Liver (tissue), 9 donors: ENCODE results near the gene KANSL2. TPM values are rescaled to one million over a fixed set of nuclear protein-coding genes. Genes with fewer than 3 reads are reported as not detected.
"Not testable (repeated sequence)": the region's sequence is repeated elsewhere in the genome, so short reads cannot be mapped to it uniquely, and the experiment has no call there.

ENCODE experiments used
- DNase-seq: peaks from one replicate; pipeline ENCODE4 v3.0.0-alpha.2; 2017; ENCODE audit warnings: low spot score
- H3K27ac ChIP-seq, 2 donors: one replicate each; pipeline ENCODE4 v1.7.0; 2013; ENCODE audit warnings: inconsistent platforms in 2 of 2, low read length in 2 of 2, control low read depth in 1 of 2, low read depth in 1 of 2, mild to moderate bottlenecking in 1 of 2
- H3K27me3 ChIP-seq, 4 donors: one replicate each; pipeline versions ENCODE4 v1.6.1 to v1.7.0; 2013; ENCODE audit warnings: low read length in 3 of 4, inconsistent platforms in 1 of 4, mild to moderate bottlenecking in 1 of 4, moderate library complexity in 1 of 4; ENCODE audit not compliant: control insufficient read depth in 4 of 4, insufficient read depth in 4 of 4
- H3K36me3 ChIP-seq, 4 donors: one replicate each; pipeline versions ENCODE4 v1.6.1 to v1.7.0; 2013; ENCODE audit warnings: low read length in 3 of 4, mild to moderate bottlenecking in 3 of 4, low read depth in 1 of 4, moderate library complexity in 1 of 4; ENCODE audit not compliant: control insufficient read depth in 4 of 4, insufficient read depth in 3 of 4
- H3K4me1 ChIP-seq, 4 donors: one replicate each; pipeline versions ENCODE4 v1.6.1 to v1.7.0; 2013; ENCODE audit warnings: low read length in 3 of 4, mild to moderate bottlenecking in 3 of 4, moderate library complexity in 1 of 4; ENCODE audit not compliant: control insufficient read depth in 4 of 4, insufficient read depth in 4 of 4
- H3K4me3 ChIP-seq, 3 donors: one replicate each; pipeline versions ENCODE4 v1.6.1 to v1.7.0; 2013; ENCODE audit warnings: low read length in 3 of 3, control low read depth in 1 of 3, low read depth in 1 of 3, mild to moderate bottlenecking in 1 of 3
- H3K9ac ChIP-seq, 2 donors: one replicate each; pipeline ENCODE4 v1.7.0; 2013; ENCODE audit warnings: low read length in 2 of 2, mild to moderate bottlenecking in 2 of 2, moderate library complexity in 2 of 2, control low read depth in 1 of 2, low read depth in 1 of 2
- H3K9me3 ChIP-seq, 4 donors: one replicate each; pipeline versions ENCODE4 v1.6.1 to v1.7.0; 2013; ENCODE audit warnings: low read length in 3 of 4; ENCODE audit not compliant: control insufficient read depth in 4 of 4
- CTCF ChIP-seq: fragments of 150-350 bp; IDR thresholded peaks from 2 replicates; pipeline ENCODE4 v1.5.1; 2017; ENCODE audit warnings: improper control_type of control experiment, low read depth, low read length; ENCODE audit not compliant: missing input control
- EGR1 ChIP-seq, 2 donors: IDR thresholded peaks; 2 replicates each; pipeline ENCODE4 v1.6.1; 2016 to 2018; ENCODE audit warnings: antibody characterized with exemption in 2 of 2, low read depth in 2 of 2
- FOXA2 ChIP-seq: IDR thresholded peaks from 2 replicates; pipeline ENCODE4 v1.6.1; 2016; ENCODE audit warnings: antibody characterized with exemption
- GABPA ChIP-seq, 2 donors: IDR thresholded peaks in 1 of 2; conservative IDR thresholded peaks in 1 of 2; 2 replicates each; pipeline ENCODE4 v1.6.1; 2016; ENCODE audit warnings: antibody characterized with exemption in 2 of 2, mild to moderate bottlenecking in 1 of 2, moderate library complexity in 1 of 2
- HNF4A ChIP-seq, 2 donors: conservative IDR thresholded peaks; 2 replicates each; pipeline ENCODE4 v1.6.1; 2016; ENCODE audit warnings: antibody characterized with exemption in 2 of 2, mild to moderate bottlenecking in 2 of 2
- HNF4G ChIP-seq: IDR thresholded peaks from 2 replicates; pipeline ENCODE4 v1.6.1; 2016; ENCODE audit warnings: antibody characterized with exemption
- JUND ChIP-seq, 2 donors: IDR thresholded peaks; 2 replicates each; pipeline ENCODE4 v1.6.1; 2016; ENCODE audit warnings: antibody characterized with exemption in 2 of 2
- NR2F2 ChIP-seq: IDR thresholded peaks from 2 replicates; pipeline ENCODE4 v1.6.1; 2016; ENCODE audit warnings: antibody characterized with exemption
- RAD21 ChIP-seq, 2 donors: IDR thresholded peaks; 2 replicates each; pipeline ENCODE4 v1.6.1; 2016; ENCODE audit warnings: antibody characterized with exemption in 2 of 2, mild to moderate bottlenecking in 2 of 2
- RXRA ChIP-seq, 2 donors: IDR thresholded peaks; 2 replicates each; pipeline ENCODE4 v1.6.1; 2017 to 2018; ENCODE audit warnings: antibody characterized with exemption in 2 of 2, mild to moderate bottlenecking in 1 of 2
- SP1 ChIP-seq: IDR thresholded peaks from 2 replicates; pipeline ENCODE4 v1.6.1; 2018; ENCODE audit warnings: antibody characterized with exemption, mild to moderate bottlenecking
- YY1 ChIP-seq: IDR thresholded peaks from 2 replicates; pipeline ENCODE4 v1.6.1; 2016; ENCODE audit warnings: antibody characterized with exemption, mild to moderate bottlenecking
- ZBTB33 ChIP-seq: IDR thresholded peaks from 2 replicates; pipeline ENCODE4 v1.6.1; 2016; ENCODE audit warnings: antibody characterized with exemption
- WGBS: extraction: QIAGEN DNeasy Blood & Tissue Kit; methylation state at CpG from one replicate; pipeline ENCODE4 v1.1.7; 2013; 5-methylcytosine and 5-hydroxymethylcytosine counted together
- polyA plus RNA-seq, 2 donors: library from polyadenylated mRNA; stranded (reverse) in 1 of 2; unstranded in 1 of 2; fragments of 200-250 nt in 1 of 2; fragments of >200 nt in 1 of 2; fragmentation: Nextera tagmentation in 1 of 2; extraction: Ambion mirVana in 1 of 2; gene quantifications; one replicate each; pipeline versions ENCODE4 v1.2.1 to v1.2.3, GENCODE V29; 2013 to 2015
- total RNA-seq, 2 donors: library from RNA; depleted of rRNA; stranded (reverse); fragments of >200 nt; gene quantifications; one replicate each; pipeline ENCODE4 v1.2.3, GENCODE V29; 2014
- TF ChIP-seq, protein P1 (sequence below): IDR thresholded peaks from 2 replicates; pipeline ENCODE4 v1.6.1; 2016; ENCODE audit warnings: antibody characterized with exemption
- TF ChIP-seq, protein P2 (sequence below): IDR thresholded peaks from 2 replicates; pipeline ENCODE4 v1.6.1; 2016; ENCODE audit warnings: antibody characterized with exemption
- donor health status: healthy.
- donor health status: healthy.
- donor health status: healthy.
- donor health status: healthy.
- donor health status: healthy.

KANSL2 gene
- total and polyA plus RNA-seq, 4 donors, result 7.0 to 23.0 (median 14.8) TPM

- Histone ChIP-seq H3K4me1 (no peaks in the 10 kb centered on the region), H3K9ac (no peak overlapping the region), H3K27me3 (no peaks in the 10 kb centered on the region), H3K4me3 (no peak overlapping the region), H3K36me3 (no peaks in the 10 kb centered on the region), H3K27ac (no peak overlapping the region), H3K9me3 (no peaks in the 10 kb centered on the region)
- DNase-seq, result no peak
- TF ChIP-seq ZBTB33 (no peak), RAD21 (IDR thresholded peaks at IDR 0.05) (no peak), RXRA (IDR thresholded peaks at IDR 0.05) (no peak), YY1 (no peak), CTCF (no peak), EGR1 (IDR thresholded peaks at IDR 0.05; ENCODE audit: low read depth in 2 of 2) (no peak), HNF4G (no peak), FOXA2 (no peak), NR2F2 (no peak), SP1 (no peak), GABPA (IDR thresholded peaks at IDR 0.05 in 1 of 2, conservative IDR thresholded peaks at IDR 0.05 in 1 of 2) (no peak), HNF4A (conservative IDR thresholded peaks at IDR 0.05) (no peak), JUND (IDR thresholded peaks at IDR 0.05) (no peak)
- TF ChIP-seq, protein P1, sequence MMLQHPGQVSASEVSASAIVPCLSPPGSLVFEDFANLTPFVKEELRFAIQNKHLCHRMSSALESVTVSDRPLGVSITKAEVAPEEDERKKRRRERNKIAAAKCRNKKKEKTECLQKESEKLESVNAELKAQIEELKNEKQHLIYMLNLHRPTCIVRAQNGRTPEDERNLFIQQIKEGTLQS, result no peak
- TF ChIP-seq, protein P2, sequence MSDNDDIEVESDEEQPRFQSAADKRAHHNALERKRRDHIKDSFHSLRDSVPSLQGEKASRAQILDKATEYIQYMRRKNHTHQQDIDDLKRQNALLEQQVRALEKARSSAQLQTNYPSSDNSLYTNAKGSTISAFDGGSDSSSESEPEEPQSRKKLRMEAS, result no peak
- 83% methylated on average over 5 of the region's 5 CpGs for WGBS
Observed at GRCh38 chr12:48728807-48729206, 46.8 kb upstream of the KANSL2 start.

DNA sequence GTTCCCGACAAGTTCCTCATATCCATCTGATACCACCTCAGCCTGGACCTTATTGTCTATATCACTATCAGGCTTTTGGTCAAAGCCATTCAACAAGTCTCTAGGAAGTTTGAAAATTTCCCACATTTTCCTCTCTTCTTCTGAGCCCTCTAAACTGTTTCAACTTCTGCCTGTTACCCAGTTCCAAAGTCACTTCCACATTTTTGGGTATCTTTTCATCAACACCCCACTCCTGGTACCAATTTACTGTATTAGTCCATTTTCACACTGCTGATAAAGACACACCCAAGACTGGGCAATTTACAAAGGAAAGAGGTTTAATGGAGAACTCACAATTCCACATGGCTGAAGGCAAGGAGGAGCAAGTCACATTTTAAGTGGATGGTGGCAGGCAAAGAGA, 38.7 kb upstream of the KANSL2 start:
- not testable (repeated sequence) for H3K4me3 ChIP-seq, DNase-seq, H3K9me3 ChIP-seq, H3K36me3 ChIP-seq, H3K27ac ChIP-seq, H3K4me1 ChIP-seq, H3K9ac ChIP-seq, H3K27me3 ChIP-seq
- 90% methylated on average over 1 of the region's 1 CpG for WGBS

- not testable (repeated sequence) for H3K27me3 ChIP-seq, DNase-seq, H3K9me3 ChIP-seq, H3K9ac ChIP-seq, H3K4me1 ChIP-seq, H3K27ac ChIP-seq, H3K4me3 ChIP-seq, H3K36me3 ChIP-seq
- 79% methylated on average over 2 of the region's 2 CpGs for WGBS
Observed at GRCh38 chr12:48720171-48720570, 38.1 kb upstream of the KANSL2 start.

- not testable (repeated sequence) for DNase-seq, H3K36me3 ChIP-seq, H3K4me3 ChIP-seq, H3K9me3 ChIP-seq, H3K9ac ChIP-seq, H3K27ac ChIP-seq, H3K27me3 ChIP-seq
- 83% methylated on average over 4 of the region's 4 CpGs for WGBS
- H3K4me1 ChIP-seq, result peaks cover 6 to 19% (median 14%) of the 10 kb centered on the region in 4 donors
Observed at GRCh38 chr12:48719002-48719401, 37.0 kb upstream of the KANSL2 start.
